ENCODE results near the gene PEAK3.
A peak's percentile ranks its signal among the peaks of the same experiment; 100 is the strongest.
"Not testable (repeated sequence)": the region's sequence is repeated elsewhere in the genome, so short reads cannot be mapped to it uniquely, and the experiment has no call there.

Gene PEAK3

GRCh38 chr19:2288818-2289713, 7.1 kb upstream of the PEAK3 start:
- DNase-seq (ENCODE audit: low spot score): no peak

DNA sequence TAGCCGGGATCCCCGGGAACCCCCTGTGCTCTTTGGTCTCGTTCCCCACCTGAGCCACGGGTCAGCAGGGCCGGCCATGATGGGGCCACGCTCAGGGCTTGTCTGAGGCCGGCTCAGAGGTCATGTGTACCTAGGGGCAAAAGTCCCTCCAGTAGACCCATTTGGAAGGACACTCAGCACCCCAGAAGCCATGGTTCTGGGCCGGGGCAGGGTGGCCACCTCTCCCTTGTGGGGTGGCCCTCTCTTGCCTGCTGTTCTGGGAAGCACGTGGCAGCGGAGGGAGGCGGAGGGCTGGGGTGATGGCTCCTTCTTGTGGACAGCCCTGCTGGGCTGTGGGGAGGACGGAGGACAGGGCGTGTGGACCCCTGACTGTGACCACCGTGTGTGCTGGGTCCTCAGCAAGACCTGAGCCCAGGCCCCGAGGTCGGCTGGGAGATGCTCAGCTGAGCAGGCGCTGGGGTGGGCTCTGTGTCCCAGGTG, 6.4 kb upstream of the PEAK3 start:
- no peak for DNase-seq (ENCODE audit: low spot score)

DNA sequence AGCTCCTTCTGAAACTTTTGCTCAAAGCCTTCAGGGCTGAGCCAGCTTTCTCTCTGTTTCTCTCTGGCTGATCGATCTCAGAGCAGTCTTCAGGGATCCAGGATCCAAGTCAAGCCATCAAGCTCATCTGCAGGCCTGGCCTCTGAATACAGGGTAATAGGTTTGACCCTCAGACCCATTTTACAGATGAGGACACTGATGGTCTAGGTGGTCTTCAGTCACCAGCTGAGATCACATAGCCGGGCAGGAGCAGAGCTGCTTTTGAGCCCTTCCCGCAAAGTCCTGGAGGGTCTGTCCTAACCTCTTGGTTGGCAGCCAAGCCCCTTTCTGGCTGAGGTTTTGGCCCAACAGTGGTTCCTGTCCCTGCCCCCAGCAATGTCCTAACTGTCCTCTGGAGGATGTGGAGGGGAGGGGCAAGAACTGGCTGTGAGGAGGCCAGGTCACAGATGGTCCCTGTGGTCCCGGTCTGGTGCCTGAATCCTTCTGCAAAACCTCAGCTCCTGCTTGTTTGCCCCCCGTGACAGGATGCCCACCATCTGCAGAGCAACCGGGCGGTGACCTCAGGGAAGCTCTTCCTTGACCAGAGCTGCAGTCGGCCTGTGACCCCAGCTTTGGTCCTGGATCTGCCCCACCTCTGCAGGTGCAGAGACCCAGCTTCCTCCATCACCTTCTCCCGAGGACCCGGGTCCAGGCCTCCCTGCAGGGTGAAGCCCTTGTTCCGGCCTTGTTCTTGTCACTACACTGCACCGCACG, 5.8 kb upstream of the PEAK3 start:
- DNase-seq (ENCODE audit: low spot score): no peak

DNA sequence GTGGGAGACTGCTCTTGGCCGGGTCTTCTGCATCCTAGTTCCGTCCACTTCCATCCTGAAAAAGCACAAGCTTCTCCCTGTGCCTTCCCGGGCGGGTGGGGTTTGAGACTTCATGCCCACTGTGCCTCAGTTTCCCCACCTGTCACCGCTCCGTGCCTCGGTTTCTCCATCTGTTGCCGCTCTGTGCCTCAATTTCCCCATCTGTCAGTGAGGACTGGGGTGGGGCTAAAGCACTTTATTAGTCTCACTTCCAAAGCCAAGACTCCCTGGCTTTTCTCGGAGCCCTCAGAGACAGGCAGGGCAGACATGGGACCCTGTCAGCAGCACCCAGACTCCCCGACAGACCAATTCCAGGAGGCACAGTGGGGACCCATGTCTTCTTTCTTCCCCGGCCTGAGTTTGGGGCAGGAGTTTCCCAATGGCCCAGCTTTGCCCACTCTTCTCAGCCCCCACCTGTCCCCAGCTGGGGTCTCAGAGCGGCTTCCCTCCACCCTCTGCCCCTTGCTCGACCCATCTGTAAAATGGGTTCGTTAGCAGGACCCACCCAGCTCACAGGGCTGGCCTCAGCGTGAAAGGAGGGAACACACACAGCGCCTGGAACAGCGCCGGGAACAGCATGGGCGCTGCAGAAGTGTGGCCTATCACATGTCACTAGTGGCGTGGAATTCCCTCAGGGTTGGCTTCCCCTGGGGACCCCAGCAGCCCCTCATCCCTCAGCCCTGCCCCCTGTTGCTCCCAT, 4.6 kb upstream of the PEAK3 start:
- no peak for DNase-seq (ENCODE audit: low spot score)

GRCh38 chr19:2283835-2284507, 2.0 kb upstream of the PEAK3 start:
- no peak for DNase-seq (ENCODE audit: low spot score)

DNA sequence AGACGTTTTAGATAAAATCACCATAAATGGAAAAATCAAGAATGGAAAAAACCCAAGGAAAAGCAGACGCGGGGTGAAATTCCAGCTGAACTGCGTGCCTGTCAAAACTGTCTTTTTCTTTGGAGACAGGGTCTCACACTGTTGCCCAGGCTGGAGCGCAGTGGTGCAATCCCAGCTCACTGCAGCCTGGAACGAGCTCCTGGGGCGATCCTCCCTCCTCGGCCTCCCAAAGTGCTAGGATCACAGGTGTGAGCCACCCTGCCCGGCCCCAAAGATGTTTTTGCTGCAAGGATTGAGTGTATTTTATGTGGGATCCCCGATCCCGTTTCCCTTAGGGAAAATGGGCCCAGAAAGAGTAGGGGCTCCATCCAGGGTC, 875 bp upstream of the PEAK3 start:
- DNase-seq (ENCODE audit: low spot score): no peak

DNA sequence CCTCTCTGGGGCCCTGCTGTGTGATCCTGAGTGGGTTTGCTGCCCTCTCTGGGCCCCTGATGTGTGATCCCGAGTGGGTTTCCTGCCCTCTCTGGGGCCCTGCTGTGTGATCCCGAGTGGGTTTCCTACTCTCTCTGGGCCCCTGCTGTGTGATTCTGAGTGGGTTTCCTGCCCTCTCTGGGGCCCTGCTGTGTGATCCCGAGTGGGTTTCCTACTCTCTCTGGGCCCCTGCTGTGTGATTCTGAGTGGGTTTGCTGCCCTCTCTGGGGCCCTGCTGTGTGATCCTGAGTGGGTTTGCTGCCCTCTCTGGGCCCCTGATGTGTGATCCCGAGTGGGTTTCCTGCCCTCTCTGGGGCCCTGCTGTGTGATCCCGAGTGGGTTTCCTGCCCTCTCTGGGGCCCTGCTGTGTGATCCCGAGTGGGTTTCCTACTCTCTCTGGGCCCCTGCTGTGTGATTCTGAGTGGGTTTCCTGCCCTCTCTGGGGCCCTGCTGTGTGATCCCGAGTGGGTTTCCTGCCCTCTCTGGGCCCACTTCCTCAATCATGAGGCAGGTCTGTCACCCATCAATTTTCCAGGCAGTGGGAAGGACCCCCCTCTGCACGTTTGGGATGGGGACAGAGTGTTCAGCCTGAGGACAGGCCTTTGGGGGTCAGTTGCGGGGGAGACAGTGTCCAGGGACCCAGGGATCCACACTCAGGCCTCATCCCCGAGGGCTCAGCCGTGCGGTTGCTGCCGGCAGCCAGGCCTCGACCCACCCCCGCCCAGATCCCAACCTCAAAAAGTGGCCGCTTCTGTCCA, 512 bp downstream of the PEAK3 start:
- not testable (repeated sequence) for DNase-seq (ENCODE audit: low spot score)

DNA sequence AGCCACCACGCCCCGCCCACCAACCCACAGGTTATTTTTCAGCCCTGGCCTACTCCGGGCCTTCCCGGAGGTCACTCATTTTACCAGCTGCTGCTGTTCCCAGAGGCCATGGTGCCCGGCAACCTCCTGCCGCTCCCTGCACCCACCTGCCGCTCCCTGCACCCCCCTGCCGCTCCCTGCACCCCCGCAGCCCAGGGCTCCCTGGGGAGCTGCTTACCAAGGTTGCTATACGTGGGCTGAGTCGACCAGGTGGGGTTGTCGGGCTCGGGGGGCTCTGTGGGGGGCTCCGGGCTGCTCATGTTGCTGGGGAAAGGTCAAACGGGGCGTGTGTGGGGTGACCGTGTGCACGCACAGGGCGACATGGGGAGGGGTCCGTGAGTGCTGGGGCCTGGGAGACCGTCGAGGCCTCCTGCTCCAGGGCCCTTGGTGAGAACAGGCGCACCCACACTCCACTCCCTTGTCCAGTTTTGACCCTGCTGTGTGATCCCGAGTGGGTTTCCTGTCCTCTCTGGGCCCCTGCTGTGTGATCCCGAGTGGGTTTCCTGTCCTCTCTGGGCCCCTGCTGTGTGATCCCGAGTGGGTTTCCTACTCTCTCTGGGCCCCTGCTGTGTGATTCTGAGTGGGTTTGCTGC, 1.2 kb downstream of the PEAK3 start:
- DNase-seq (ENCODE audit: low spot score): no peak

DNA sequence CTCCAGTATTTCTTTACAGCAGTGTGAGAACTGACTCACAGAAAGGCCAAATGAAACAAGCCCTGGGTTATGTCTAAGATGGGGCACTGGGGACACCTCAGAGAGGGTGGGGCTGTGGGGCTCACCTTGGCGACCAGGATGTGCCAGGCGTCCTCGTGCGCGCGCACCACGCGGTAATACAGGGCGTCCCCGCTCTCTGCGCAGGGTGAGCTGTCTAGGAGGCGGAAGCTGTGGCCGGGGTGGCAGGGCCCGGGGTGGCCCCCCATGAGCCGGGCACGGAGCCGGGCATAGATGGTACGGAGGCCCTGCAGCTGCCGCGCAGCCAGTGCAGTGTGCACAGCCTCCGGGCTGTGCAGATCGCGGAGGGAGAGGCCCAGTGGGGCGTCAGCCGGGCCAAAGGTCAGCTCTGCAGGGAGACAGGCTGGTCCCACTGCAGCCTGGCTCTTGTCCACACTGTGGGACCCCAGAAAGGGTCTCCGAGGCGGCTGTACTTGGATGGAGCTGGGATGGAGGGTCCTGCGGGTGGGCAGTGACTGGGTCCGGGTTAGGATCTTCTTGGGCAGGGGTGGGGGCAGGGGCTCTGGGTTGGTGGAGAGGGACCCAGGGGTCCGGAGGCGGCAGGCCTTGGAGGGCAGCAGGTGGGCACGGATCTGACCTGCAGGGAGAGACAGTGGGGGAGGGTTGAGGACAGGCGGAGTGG, 3.4 kb downstream of the PEAK3 start:
- DNase-seq (ENCODE audit: low spot score): no peak

GRCh38 chr19:2277138-2277537, 4.8 kb downstream of the PEAK3 start:
- DNase-seq (ENCODE audit: low spot score): no peak

DNA sequence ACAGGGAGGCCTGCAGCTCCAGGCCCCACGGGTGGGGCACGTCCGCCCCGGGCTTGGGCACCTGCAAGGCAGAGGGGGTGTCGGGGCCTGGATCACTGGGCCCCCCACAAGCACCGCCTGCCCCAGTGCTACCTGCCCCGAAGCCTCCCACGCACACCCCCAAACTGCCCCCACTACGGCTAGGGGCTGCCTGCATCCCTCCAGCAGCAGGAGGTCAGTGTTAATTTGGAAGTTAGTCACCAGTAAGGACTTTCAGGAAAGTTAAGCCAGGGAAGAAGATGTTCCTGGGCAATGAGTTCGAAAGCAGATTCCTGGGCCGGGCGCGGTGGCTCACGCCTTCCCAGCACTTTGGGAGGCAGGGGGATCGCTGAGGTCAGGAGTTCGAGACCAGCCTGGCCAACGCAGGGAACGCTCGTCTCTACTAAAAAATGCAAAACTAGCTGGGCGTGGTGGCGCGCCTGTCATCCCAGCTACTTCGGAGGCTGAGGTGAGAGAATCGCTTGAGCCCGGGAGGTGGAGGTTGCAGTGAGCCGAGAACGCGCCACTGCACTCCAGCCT, 5.5 kb downstream of the PEAK3 start:
- no peak for DNase-seq (ENCODE audit: low spot score)

DNA sequence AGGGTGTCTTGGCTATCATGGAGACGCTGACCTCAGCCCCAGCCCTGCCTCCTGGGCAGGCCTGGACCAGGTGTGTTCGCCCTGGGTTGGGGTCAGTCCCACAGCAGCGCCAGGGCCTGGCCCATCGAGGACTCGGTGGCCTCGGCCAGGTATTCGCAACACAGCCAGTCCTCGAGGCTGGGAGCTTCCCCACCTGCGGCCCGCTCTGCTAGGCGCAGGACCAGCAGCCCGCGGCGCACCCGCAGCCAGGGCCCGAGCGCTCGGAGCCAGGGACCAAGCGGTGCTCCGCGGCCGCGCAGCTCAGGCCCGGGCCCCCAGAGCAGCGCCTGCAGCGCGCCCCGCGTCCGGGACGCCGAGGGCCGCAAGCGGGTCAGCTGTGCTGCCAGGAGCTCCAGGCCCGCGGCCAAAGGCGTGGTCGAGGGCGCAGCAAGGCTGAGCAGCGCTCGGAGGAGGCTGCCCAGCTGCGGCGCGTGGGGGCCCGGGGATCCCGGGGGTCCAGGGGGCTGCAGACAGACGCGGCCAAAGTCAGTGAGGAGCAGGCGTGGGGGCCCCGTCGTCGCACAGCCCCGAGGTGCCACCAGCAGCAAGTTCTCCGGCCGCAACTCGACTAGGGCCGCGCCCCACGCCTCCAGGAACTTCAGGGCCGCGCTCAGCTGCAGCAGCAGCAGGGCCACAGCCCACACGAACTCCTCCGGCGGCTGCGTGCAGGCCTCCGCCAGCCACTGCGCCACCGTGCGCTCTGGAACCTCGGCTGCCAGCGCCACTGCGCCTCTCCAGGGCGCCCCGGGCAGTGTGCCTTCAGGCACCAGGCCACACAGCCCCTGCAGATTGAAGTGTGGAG, 6.2 kb downstream of the PEAK3 start:
- no peak for DNase-seq (ENCODE audit: low spot score)

GRCh38 chr19:2274931-2275535, 6.9 kb downstream of the PEAK3 start:
- peak; percentile 79 for DNase-seq (ENCODE audit: low spot score)

- no peak for DNase-seq (ENCODE audit: low spot score)
Observed at GRCh38 chr19:2274185-2274711, 7.7 kb downstream of the PEAK3 start.

- DNase-seq (ENCODE audit: low spot score): peak; percentile 93
Observed at GRCh38 chr19:2273356-2274184, 8.4 kb downstream of the PEAK3 start.

GRCh38 chr19:2271234-2272103, 10.5 kb downstream of the PEAK3 start:
- DNase-seq (ENCODE audit: low spot score): no peak

All from ecto neural progenitor cell (in vitro differentiated cells).